ENCODE measurements around the gene THSD7B. TPM values are rescaled to one million over a fixed set of nuclear protein-coding genes. Genes with fewer than 3 reads are reported as not detected.

The THSD7B gene
- polyA plus RNA-seq, 1 donor from 2014 or later: 0.46 TPM

- TF ChIP-seq CTCF (IDR thresholded peaks at IDR 0.05; ENCODE audit: poor library complexity, severe bottlenecking): no peak
- TF ChIP-seq SMC3 (conservative IDR thresholded peaks at IDR 0.05; ENCODE audit: poor library complexity): no peak
- TF ChIP-seq MXI1 (conservative IDR thresholded peaks at IDR 0.05; ENCODE audit: poor library complexity, severe bottlenecking): no peak
- TF ChIP-seq POLR2AphosphoS5 (IDR thresholded peaks at IDR 0.05): no peak
- no peak for TF ChIP-seq EZH2 (IDR thresholded peaks at IDR 0.05; ENCODE audit: borderline replicate concordance, insufficient read depth, low read length, poor library complexity, severe bottlenecking)
- Histone ChIP-seq H3K27me3 (ENCODE audit: insufficient read depth, low read depth, low read length) (no peaks in the 10 kb centered on the region), H3K79me2 (replicated peaks; ENCODE audit: insufficient read depth, low read length) (no peaks in the 10 kb centered on the region), H3K9me3 (ENCODE audit: low read length) (no peaks in the 10 kb centered on the region), H2AFZ (ENCODE audit: low read depth, low read length) (no peak overlapping the region), H4K20me1 (ENCODE audit: insufficient read depth) (no peaks in the 10 kb centered on the region), H3K9ac (ENCODE audit: low read length) (no peak overlapping the region), H3F3A (ENCODE audit: insufficient read depth, low read length, poor library complexity, severe bottlenecking) (no peaks in the 10 kb centered on the region), H3K4me2 (ENCODE audit: low read length) (no peak overlapping the region), H3K27ac (ENCODE audit: low read length) (no peak overlapping the region), H3K36me3 (ENCODE audit: insufficient read depth, low read length) (no peaks in the 10 kb centered on the region), H3K4me3 (ENCODE audit: low read length) (no peak overlapping the region), H3K9me2 (ENCODE audit: insufficient read depth, low read length) (no peaks in the 10 kb centered on the region)
Measured at GRCh38 chr2:137291836-137292570, 526.7 kb downstream of the THSD7B start.

DNA sequence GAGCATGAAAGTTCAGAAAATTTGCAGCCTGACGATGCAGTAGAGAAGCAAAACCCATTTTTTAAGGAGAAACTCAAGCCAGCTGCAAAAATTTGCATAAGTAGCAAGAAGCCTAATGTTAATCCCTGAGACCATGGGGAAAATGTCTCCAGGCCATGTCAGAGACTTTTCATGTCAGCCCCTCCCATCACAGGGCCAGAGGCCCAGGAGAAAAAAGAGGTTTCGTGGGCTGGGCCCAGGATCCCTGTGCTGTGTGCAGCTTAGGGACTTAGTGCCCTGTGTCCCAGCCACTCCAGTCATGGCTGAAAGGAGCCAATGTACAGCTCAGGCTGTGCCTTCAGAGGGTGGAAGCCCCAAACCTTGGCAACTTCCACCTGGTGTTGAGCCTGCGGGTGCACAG, 533.0 kb downstream of the THSD7B start:
- H3F3A ChIP-seq (ENCODE audit: insufficient read depth, low read length, poor library complexity, severe bottlenecking): no peaks in the 10 kb centered on the region
- no peaks in the 10 kb centered on the region for H3K27me3 ChIP-seq (ENCODE audit: insufficient read depth, low read depth, low read length)
- no peaks in the 10 kb centered on the region for H4K20me1 ChIP-seq (ENCODE audit: insufficient read depth)
- no peak overlapping the region for H3K4me3 ChIP-seq (ENCODE audit: low read length)
- no peak overlapping the region for H3K9ac ChIP-seq (ENCODE audit: low read length)
- H3K27ac ChIP-seq (ENCODE audit: low read length): no peak overlapping the region
- no peaks in the 10 kb centered on the region for H3K36me3 ChIP-seq (ENCODE audit: insufficient read depth, low read length)
- no peaks in the 10 kb centered on the region for H3K9me2 ChIP-seq (ENCODE audit: insufficient read depth, low read length)
- H2AFZ ChIP-seq (ENCODE audit: low read depth, low read length): no peak overlapping the region
- TF ChIP-seq MXI1 (conservative IDR thresholded peaks at IDR 0.05; ENCODE audit: poor library complexity, severe bottlenecking): no peak
- TF ChIP-seq TAF1 (IDR thresholded peaks at IDR 0.05; ENCODE audit: low read depth): no peak
- no peak for TF ChIP-seq SMC3 (conservative IDR thresholded peaks at IDR 0.05; ENCODE audit: poor library complexity)
- no peak for TF ChIP-seq CTCF (IDR thresholded peaks at IDR 0.05; ENCODE audit: poor library complexity, severe bottlenecking)
- TF ChIP-seq EZH2 (IDR thresholded peaks at IDR 0.05; ENCODE audit: borderline replicate concordance, insufficient read depth, low read length, poor library complexity, severe bottlenecking): no peak
- no peak for TF ChIP-seq POLR2AphosphoS5 (IDR thresholded peaks at IDR 0.05)
- TF ChIP-seq REST (IDR thresholded peaks at IDR 0.05; ENCODE audit: borderline replicate concordance): no peak
- no peak for TF ChIP-seq EP300 (conservative IDR thresholded peaks at IDR 0.05; ENCODE audit: poor library complexity, severe bottlenecking)
- TF ChIP-seq RAD21 (conservative IDR thresholded peaks at IDR 0.05): no peak
- H3K4me2 ChIP-seq (ENCODE audit: low read length): no peak overlapping the region
- no peaks in the 10 kb centered on the region for H3K9me3 ChIP-seq (ENCODE audit: low read length)
- H3K79me2 ChIP-seq (replicated peaks; ENCODE audit: insufficient read depth, low read length): no peaks in the 10 kb centered on the region
